NCI-H460 (cell line): Measurements from ENCODE around the gene C19orf18. TPM values are rescaled to one million over a fixed set of nuclear protein-coding genes. Genes with fewer than 3 reads are reported as not detected.
"Not testable (repeated sequence)": the region's sequence is repeated elsewhere in the genome, so short reads cannot be mapped to it uniquely, and the experiment has no call there.

ENCODE experiments used
- DNase-seq: peaks from one replicate; pipeline ENCODE4 v3.0.0-alpha.2; 2016; ENCODE audit warnings: low read depth; ENCODE audit errors: extremely low read depth
- polyA plus RNA-seq: library from polyadenylated mRNA; depleted of rRNA; stranded (reverse); fragments of >200 nt; gene quantifications from 2 replicates; pipeline ENCODE4 v1.2.3, GENCODE V29; 2014; cell fraction: nucleus; rRNA removed
- total RNA-seq: library from RNA; depleted of rRNA; stranded (reverse); fragments of >200 nt; shearing (Covaris generic); gene quantifications from 2 replicates; pipeline ENCODE4 v1.2.3, GENCODE V29; 2014; rRNA removed

The C19orf18 gene
- not detected in 2 replicates for total RNA-seq
- polyA plus RNA-seq, result not detected in 2 replicates

- DNase-seq, result no peak
These were observed at the start of gene C19orf18 for GRCh38 chr19:57974434-57974833. TSS of gene C19orf18 (minus strand) at chr19:57974534. CDS start at chr19:57974432, 102 bp downstream.

- DNase-seq, result no peak
These were observed 47.9 kb upstream of the C19orf18 start for GRCh38 chr19:58022283-58022660.

GRCh38 chr19:58021541-58022282, 47.4 kb upstream of the C19orf18 start:
- DNase-seq, result no peak

GRCh38 chr19:58020129-58020528, 45.8 kb upstream of the C19orf18 start:
- DNase-seq, result no peak

- no peak for DNase-seq
These were observed 39.8 kb upstream of the C19orf18 start for GRCh38 chr19:58014141-58014540.

- no peak for DNase-seq
These were observed 36.2 kb upstream of the C19orf18 start for GRCh38 chr19:58010507-58010906.

- DNase-seq, result peak; percentile 45
These were observed 35.5 kb upstream of the C19orf18 start for GRCh38 chr19:58009666-58010301.

GRCh38 chr19:58009301-58009665, 34.9 kb upstream of the C19orf18 start:
- no peak for DNase-seq

- not testable (repeated sequence) for DNase-seq
These were observed 34.5 kb upstream of the C19orf18 start for GRCh38 chr19:58008877-58009276.

GRCh38 chr19:58007285-58007684, 33.0 kb upstream of the C19orf18 start:
- DNase-seq, result no peak

GRCh38 chr19:58003174-58003828, 29.0 kb upstream of the C19orf18 start:
- no peak for DNase-seq

- peak; percentile 35 for DNase-seq
These were observed 28.2 kb upstream of the C19orf18 start, which contains the start of gene ZNF606 for GRCh38 chr19:58002384-58003173. TSS of gene ZNF606 (minus strand) at chr19:58002820. CDS start at chr19:58001319, 1,501 bp downstream.

- DNase-seq, result no peak
These were observed 27.6 kb upstream of the C19orf18 start for GRCh38 chr19:58001895-58002369.

- no peak for DNase-seq
These were observed 26.3 kb upstream of the C19orf18 start for GRCh38 chr19:58000677-58001076.

- DNase-seq, result no peak
These were observed 18.5 kb upstream of the C19orf18 start for GRCh38 chr19:57992841-57993240.

- DNase-seq, result no peak
These were observed 4.4 kb upstream of the C19orf18 start for GRCh38 chr19:57978586-57979289.

- DNase-seq, result no peak
These were observed 9.6 kb downstream of the C19orf18 start for GRCh38 chr19:57964761-57965160.

GRCh38 chr19:57961785-57962184, 12.5 kb downstream of the C19orf18 start:
- DNase-seq, result no peak

- no peak for DNase-seq
These were observed 19.3 kb downstream of the C19orf18 start for GRCh38 chr19:57954996-57955395.

- DNase-seq, result no peak
These were observed 24.6 kb downstream of the C19orf18 start for GRCh38 chr19:57949702-57950101.
